Activated CD8-positive, alpha-beta memory T cell treated with anti-CD3 and anti-CD28 coated beads for 1 hour (primary cell): Measurements from ENCODE around the gene MOGAT1.
"Not testable (repeated sequence)": the region's sequence is repeated elsewhere in the genome, so short reads cannot be mapped to it uniquely, and the experiment has no call there.

ENCODE experiments used
- DNase-seq, 2 donors: peaks; one replicate each; pipeline ENCODE4 v3.0.0-alpha.2; 2020; ENCODE audit warnings: low read depth in 1 of 2; ENCODE audit errors: extremely low read depth in 1 of 2

Gene MOGAT1

DNA sequence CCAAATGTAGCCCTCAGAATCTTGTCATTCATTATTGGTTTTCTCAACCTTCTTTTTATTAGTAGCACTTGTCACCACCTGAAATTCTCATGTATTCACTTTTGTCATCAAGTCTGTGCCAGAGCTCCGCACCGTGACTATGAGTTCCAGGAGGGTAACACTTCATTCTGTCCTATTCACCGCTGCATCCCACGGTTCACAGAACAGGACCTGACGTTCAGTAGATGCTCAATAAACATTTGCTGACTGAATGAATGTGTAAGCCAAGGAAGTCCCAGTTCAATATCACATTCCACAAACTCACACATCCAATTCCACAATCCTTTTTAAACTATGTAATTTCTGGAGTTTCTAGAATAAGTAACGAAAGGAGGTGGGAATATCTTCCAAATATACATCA lies 65.5 kb downstream of the MOGAT1 start:
- DNase-seq: no peak

DNA sequence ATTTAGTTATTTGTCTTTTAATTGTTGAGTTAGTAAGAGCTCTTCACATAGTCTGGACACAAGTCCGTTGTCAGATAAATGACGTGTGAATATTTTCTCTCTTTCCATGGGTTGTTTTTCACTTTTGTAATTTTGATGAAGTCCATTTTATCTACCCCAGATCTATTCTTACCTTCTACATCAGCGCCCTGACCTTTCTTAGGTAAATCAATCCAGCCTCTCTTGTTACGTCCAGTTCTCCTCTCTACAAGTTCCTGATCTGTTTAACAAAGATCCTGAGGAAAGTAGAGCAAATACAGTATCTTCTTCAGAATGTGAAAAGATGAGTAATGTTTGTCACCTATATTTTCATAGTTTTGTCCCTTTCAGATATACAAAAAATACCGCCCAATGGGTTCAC lies 66.9 kb downstream of the MOGAT1 start:
- no peak for DNase-seq

DNA sequence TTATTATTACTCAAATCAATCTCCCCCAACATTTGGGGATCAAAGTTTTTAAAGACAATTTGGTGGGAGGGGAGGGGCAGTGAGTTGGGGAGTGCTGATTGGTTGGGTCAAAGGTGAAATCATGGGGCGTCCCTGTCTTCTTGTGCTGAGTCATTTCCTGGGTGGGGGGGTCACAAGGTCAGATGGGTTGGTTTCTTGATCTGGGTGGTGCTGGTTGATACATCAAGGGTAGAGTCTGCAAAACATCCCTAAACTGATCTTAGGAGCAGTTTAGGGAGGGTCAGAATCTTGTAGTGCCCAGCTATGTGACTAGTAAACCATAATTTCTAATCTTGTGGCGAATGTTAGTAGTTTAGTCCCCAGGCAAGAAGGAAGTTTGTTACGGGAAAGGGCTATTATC lies 67.4 kb downstream of the MOGAT1 start:
- no peak for DNase-seq

GRCh38 chr2:222739939-222740338 lies 68.5 kb downstream of the MOGAT1 start:
- no peak for DNase-seq

GRCh38 chr2:222743251-222743812 lies 71.9 kb downstream of the MOGAT1 start:
- no peak for DNase-seq

DNA sequence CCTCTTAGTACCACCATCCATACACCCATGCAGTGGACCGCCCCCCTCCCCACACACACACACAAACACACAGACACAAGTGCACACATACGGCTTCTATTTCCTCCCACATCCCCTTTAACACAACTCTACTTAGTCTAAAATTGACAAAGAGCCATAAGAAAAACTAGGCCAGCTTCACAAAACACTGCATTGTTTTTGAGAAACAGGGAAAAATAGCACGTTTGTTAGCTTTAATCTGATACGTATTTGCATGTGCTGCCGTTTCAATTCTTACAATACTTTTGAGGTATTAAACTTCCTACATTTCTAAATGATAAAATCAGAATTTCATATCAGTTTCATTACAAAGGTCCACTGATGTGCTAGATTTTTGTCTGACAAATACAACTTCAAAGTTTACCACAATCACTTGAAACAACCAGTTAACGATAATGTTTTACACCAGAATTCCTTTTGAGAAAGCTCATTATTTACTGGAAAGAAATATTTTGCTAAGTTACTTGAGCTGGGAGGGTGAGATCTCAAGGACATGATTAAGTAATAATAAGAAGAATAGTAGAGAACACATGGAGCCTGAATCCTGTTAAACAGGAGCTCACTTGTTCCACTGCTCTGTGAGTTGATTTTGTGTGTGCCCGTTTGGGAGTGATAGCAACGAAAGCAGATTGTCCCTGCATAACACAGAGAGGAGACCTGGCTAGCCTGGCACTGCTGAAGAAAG lies 74.5 kb downstream of the MOGAT1 start:
- no peak for DNase-seq

DNA sequence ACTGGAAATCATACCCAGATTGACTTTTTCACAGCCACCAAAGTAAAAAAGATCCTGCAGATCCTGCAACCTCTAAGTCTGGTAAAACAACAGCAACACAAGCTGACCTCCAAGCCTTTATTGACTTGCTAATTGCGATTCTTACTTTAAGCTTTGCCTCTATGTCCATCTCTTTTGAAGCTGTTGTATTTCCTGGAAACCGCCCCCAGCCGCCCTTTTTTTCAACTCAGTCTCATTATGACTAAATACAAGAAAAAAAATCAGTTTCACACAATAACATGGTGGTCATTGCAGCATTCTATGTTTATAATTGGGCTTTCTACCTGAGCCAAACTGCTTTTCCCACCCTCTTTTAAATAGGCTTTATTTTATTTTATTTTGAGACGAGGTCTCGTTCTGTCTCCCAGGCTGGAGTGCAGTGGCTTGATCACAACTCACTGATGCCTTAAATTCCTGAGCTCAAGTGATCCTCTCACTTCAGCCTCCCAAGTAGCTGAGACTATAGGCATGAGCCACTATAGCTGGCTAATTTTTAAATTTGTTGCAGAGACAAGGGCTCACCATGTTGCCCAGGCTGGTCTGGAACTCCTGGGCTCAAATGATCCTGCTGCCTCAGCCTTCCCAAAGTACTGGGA lies 76.2 kb downstream of the MOGAT1 start:
- no peak for DNase-seq

DNA sequence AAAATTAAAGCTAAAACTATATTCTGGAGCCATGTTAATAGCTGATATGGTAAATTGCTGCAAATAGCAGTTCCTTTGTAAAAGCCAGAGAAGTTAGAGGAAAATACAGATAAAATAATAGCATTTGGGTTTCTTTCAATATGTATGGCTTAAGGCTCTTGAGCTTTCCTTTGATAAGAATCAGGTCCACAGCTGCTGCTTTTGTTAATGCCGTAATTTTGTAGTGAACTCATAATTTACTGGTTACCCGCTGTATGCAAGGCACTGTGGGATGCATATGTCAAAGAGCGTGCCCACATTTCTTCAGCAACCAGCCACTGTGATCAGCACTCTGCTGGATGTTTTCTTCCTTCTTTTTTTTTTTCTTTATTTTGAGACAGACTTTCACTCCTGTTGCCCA lies 79.1 kb downstream of the MOGAT1 start:
- DNase-seq: no peak

DNA sequence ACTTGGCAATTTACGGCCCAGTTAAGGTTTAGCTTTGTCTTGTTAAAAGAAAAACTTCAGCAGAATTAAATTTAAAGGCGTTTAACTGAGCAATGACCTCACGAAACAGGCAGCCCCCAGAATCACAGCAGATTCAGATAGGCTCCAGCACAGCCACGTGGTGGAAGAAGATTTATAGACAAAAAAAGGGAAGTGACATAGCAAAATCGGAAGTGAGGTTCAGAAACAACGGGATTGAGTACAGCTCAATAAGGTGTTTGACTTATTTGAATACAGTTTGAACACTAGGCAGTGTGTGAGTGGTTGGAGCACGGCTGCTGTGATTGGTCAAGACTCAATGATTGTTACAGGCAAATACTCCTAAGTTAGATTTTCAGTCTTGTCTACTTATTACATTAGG lies 79.8 kb downstream of the MOGAT1 start:
- DNase-seq: no peak

DNA sequence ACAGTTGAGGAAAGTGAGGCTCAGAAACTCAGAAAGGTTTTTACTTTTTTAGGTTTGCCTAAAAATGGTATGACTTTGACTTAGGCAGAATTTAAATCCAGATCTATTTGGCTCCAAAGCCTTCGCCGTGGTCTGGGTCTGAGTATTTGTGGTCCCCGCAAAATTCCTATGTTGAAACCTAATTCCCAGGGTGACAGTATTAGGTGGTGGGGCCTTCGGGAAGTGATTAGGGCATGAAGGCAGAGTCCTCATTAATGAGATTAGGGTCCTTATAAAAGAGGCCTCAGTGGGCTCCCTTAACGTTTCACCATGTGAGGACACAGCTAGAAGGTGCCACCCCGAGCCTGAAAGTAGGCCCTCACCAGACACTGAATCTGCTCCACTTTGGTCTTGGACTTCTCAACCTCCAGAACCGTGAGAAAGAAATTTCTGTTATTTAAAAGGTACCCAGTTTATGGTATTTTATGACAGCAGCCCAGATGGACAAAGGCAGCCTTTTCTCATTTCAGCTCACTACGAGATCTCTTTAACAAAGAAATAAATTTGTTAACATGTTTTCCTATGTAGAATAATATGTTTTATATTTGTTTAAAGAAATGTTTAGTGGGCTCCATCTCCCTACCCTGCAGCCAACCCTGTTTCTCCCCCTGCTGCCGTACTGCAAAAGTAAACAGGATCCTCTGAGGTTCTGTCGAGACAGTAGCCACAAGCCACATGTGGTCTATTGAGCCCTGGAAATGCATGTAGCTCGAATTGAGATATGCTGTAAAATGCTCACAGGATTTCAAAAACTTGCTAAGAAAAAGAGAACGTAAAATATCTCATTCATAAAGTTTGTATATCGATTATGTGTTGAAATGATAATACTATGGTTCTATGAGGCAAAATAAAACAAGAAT lies 80.6 kb downstream of the MOGAT1 start:
- DNase-seq: no peak

DNA sequence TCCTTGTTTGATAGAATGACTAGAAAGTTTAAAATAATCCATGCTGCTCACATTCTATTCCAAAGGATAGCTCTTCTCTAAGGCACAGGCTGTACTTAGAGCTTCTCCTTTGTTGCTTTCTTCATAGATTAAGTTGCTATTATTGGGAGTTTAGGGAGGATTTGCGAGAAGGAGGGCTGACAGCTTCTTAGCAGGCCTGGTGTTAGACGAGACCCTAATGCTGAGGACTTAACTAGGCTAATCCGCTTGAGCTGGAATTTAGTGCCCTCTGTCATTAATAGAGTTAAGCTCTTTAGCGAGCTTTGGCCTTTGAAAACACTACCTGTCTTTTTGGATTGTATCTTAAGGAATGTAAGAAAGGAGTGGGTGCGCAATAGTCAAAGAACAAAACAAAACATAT lies 81.3 kb downstream of the MOGAT1 start:
- DNase-seq: no peak

GRCh38 chr2:222753251-222753824 lies 81.9 kb downstream of the MOGAT1 start:
- no peak for DNase-seq

- no peak for DNase-seq
These were observed 83.0 kb downstream of the MOGAT1 start for GRCh38 chr2:222754324-222754930.

DNA sequence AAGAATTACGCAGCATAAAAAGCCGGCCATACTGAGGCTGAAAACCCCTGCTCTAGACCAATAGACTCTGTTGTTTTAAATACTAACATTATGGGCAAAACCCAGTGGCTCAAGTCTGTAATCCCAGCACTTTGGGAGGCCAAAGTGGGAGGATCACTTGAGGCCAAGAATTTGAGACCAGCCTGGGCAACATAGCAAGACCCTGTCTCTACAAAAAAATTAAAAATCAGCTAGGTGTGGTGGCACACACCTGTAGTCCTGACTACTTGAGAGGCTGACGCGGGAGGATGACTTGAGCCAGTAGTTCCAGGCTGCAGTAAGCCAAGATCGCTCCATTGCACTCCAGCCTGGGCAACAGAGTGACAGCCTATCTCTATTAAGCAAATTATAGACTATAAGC lies 84.1 kb downstream of the MOGAT1 start:
- DNase-seq: not testable (repeated sequence)

- DNase-seq: no peak
These were observed 84.9 kb downstream of the MOGAT1 start for GRCh38 chr2:222756362-222756831.

GRCh38 chr2:222756951-222757650 lies 85.6 kb downstream of the MOGAT1 start:
- DNase-seq: no peak
